Activated CD4-positive, alpha-beta memory T cell treated with anti-CD3 and anti-CD28 coated beads, Interleukin-2, amount 10 ng/mL, durations not matched to agents 7 days and 5 days (primary cell): ENCODE data around the gene SLC24A3. TPM values are rescaled to one million over a fixed set of nuclear protein-coding genes. Genes with fewer than 3 reads are reported as not detected.
"Not testable (repeated sequence)": the region's sequence is repeated elsewhere in the genome, so short reads cannot be mapped to it uniquely, and the experiment has no call there.

Experiments
- CTCF ChIA-PET: fragments of 350-600 bp; sonication (Branson Sonifier 250); formaldehyde crosslinking; loops from one replicate; lab custom pipeline; 2021; ENCODE audit warnings: antibody characterized with exemption, inconsistent platforms; lab: Charles Lee
- POLR2A ChIA-PET: fragments of 350-600 bp; sonication (Branson Sonifier 250); formaldehyde crosslinking; loops from one replicate; lab custom pipeline; 2021; ENCODE audit warnings: antibody characterized with exemption; lab: Charles Lee
- DNase-seq: peaks from one replicate; pipeline ENCODE4 v3.0.0-alpha.2; 2020
- H3K27ac Mint-ChIP-seq: one replicate; pipeline ENCODE4 v1.8.0; 2021; ENCODE audit warnings: mild to moderate bottlenecking, mixed read lengths
- H3K27me3 Mint-ChIP-seq: one replicate; pipeline ENCODE4 v1.8.0; 2021; ENCODE audit warnings: mixed read lengths
- H3K36me3 Mint-ChIP-seq: one replicate; pipeline ENCODE4 v1.8.0; 2021; ENCODE audit warnings: low read depth, mixed read lengths
- H3K4me1 Mint-ChIP-seq: one replicate; pipeline ENCODE4 v1.8.0; 2021; ENCODE audit warnings: mixed read lengths
- H3K4me3 Mint-ChIP-seq: one replicate; pipeline ENCODE4 v1.8.0; 2021; ENCODE audit warnings: mild to moderate bottlenecking, mixed read lengths
- H3K9me3 Mint-ChIP-seq: one replicate; pipeline ENCODE4 v1.8.0; 2021; ENCODE audit warnings: mixed read lengths
- total RNA-seq, 2 experiments: library from RNA; stranded (reverse); gene quantifications; one replicate each; pipeline ENCODE4 v1.2.3, GENCODE V29; 2021

The SLC24A3 gene
- total RNA-seq, 2 experiments from 2014 or later, result not detected

DNA sequence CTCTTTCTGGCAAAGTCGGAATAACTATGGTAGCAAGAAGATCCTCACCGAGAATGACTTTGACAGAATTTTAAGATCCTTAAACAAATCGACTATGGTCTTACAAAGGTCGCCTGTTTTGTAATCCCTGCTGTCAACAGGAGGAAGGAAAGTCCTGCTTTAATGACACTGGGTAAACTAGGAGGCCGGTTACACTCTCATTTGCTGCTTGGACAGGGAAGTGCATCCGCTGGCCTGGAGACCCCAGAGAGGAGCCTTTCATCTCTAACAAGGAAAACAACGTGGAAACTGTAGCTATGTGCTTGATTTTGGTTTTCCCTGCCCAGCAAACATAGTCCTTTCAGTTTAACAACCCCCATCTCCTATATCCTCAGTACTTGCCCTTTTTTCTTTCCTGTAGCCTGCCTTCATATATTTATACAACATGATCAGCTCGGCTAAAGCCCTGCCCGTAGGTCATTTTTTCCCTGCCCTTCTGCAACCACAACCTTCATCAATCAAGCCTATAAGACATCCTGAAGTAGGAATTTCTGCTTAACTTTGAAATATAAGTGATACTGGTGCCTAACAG lies 448.5 kb downstream of the SLC24A3 start:
- ChIA-PET POLR2A (no interaction called here), CTCF (interaction anchor here (1.2 to 3.7 kb wide), 3 partner anchors 31 to 455 kb away, joined by 3 to 30 read pairs (median 6); no protein-coding TSS in a partner anchor)
- no peaks in the 10 kb centered on the region for H3K9me3 Mint-ChIP-seq
- no peak overlapping the region for H3K27ac Mint-ChIP-seq
- no peaks in the 10 kb centered on the region for H3K4me1 Mint-ChIP-seq
- no peak for DNase-seq
- no peaks in the 10 kb centered on the region for H3K36me3 Mint-ChIP-seq
- H3K27me3 Mint-ChIP-seq, result peaks cover 8% of the 10 kb centered on the region
- H3K4me3 Mint-ChIP-seq, result no peak overlapping the region

DNA sequence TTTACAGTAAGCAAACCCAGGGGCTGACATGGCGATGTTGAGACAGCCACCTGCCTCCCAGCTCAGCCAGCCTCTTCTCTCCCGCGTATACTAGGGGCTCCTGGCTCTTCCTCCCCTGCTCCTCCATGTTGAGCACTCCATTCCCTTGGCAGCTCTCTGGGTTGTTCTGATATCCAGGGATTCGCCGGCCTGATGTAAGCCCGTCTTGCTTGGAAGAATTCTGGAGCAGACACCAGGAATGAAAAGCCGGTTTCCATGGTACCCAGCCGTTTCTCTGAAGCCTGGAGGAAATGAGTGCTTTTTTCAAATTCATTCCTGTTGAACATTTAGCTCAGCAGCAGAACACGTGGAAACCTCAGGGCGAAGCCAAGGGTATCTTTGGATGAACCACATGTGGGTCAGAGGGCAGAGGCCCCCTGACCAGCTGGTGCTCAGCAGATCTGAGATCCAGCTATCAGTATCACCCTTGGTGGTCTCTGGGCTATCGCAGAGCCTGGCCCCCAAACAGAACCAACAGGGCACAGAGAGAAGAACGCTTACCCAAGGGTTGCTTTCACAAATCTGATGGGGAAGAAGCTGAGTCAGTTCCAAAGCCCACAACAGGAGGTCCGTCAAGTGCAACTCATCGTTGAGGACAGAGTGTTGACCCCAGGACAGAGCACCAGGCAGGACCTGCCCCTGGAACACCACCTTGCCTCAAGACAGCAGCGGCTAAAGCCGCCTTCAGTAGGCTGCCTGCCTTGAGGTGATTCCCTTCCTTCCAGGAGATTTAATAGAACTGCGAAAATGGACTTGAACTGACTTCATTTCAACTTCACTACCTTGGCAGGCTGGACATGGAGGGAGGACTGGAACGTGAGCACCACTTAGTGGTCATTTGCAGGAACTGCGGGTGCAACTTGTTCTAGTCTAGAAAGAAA lies 449.5 kb downstream of the SLC24A3 start:
- no peak overlapping the region for H3K4me3 Mint-ChIP-seq
- H3K27me3 Mint-ChIP-seq, result peaks cover 8% of the 10 kb centered on the region
- no peaks in the 10 kb centered on the region for H3K4me1 Mint-ChIP-seq
- no peaks in the 10 kb centered on the region for H3K36me3 Mint-ChIP-seq
- no peaks in the 10 kb centered on the region for H3K9me3 Mint-ChIP-seq
- no peak overlapping the region for H3K27ac Mint-ChIP-seq
- CTCF ChIA-PET, result interaction anchor here (1.2 to 3.7 kb wide), 5 partner anchors 11 to 456 kb away, joined by 3 to 30 read pairs (median 5); no protein-coding TSS in a partner anchor
- DNase-seq, result peak; percentile 52
- POLR2A ChIA-PET, result no interaction called here

DNA sequence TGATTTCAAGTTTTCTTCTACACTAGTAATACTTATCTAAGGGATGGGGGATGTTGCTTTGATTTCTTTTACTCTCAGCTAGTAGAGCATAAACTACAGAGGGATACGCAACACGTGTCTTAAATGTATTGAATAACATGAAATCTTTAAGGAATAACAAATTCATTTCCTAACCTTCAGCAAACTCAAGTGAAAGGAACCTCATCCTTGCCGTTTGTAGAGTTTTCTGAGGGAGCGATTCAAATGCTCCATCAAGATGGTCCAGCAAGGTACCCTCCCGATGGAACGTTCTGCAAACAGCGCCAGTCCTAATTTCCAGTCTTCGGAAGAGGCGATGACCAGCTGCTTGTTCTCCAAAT lies 450.2 kb downstream of the SLC24A3 start:
- H3K4me1 Mint-ChIP-seq, result no peaks in the 10 kb centered on the region
- ChIA-PET CTCF (interaction anchor here (1.2 to 3.7 kb wide), 4 partner anchors 10 to 457 kb away, joined by 3 to 30 read pairs (median 6); no protein-coding TSS in a partner anchor), POLR2A (no interaction called here)
- DNase-seq, result no peak
- no peak overlapping the region for H3K4me3 Mint-ChIP-seq
- H3K27me3 Mint-ChIP-seq, result peaks cover 8% of the 10 kb centered on the region
- H3K27ac Mint-ChIP-seq, result no peak overlapping the region
- H3K36me3 Mint-ChIP-seq, result no peaks in the 10 kb centered on the region
- no peaks in the 10 kb centered on the region for H3K9me3 Mint-ChIP-seq

DNA sequence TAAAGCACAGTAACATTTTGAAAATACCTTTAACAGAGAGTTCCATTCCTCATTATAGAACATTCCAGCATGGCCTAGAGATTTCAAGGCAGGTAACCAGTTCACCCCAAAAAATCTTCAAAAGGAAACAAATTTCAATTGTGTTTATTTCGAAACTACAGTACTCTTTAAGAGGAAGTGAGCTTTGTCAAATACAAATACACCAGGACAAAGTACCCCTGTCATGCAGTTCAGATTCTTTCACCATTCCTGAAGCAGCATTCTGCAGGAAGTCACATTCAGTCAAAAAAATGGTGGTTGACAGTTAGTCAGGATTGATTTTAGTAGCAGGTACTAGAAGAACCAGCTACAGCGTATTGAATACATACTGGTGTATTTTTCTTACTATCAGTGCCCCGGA lies 456.0 kb downstream of the SLC24A3 start:
- Mint-ChIP-seq H3K4me1 (no peaks in the 10 kb centered on the region), H3K9me3 (no peaks in the 10 kb centered on the region), H3K27ac (no peak overlapping the region), H3K4me3 (no peak overlapping the region), H3K36me3 (no peaks in the 10 kb centered on the region), H3K27me3 (peaks cover 5% of the 10 kb centered on the region)
- ChIA-PET POLR2A (no interaction called here), CTCF (no interaction called here)
- DNase-seq, result no peak

DNA sequence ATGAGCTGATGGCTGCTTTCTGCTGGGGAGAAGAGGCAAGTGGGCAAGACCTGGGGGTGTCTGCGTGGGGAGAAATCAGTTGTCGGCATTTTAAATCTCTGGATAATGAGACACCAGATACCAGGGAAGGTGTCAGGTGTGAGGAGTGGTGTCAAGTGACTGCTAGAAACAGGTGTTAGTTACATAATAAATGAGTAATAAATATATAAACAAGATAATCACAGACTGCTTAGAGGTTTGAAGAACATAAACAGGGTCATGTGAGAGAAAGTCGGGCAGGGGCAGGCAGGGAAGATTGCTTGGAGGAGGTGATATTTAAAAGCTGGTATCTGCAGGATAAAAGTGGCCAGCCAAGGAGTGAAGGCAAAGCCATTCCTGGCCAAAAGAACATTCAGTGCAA lies 458.4 kb downstream of the SLC24A3 start:
- Mint-ChIP-seq H3K36me3 (no peaks in the 10 kb centered on the region), H3K9me3 (no peaks in the 10 kb centered on the region), H3K27me3 (peaks cover 5% of the 10 kb centered on the region), H3K4me3 (no peak overlapping the region), H3K4me1 (no peaks in the 10 kb centered on the region), H3K27ac (no peak overlapping the region)
- no peak for DNase-seq
- POLR2A ChIA-PET, result no interaction called here
- CTCF ChIA-PET, result no interaction called here

DNA sequence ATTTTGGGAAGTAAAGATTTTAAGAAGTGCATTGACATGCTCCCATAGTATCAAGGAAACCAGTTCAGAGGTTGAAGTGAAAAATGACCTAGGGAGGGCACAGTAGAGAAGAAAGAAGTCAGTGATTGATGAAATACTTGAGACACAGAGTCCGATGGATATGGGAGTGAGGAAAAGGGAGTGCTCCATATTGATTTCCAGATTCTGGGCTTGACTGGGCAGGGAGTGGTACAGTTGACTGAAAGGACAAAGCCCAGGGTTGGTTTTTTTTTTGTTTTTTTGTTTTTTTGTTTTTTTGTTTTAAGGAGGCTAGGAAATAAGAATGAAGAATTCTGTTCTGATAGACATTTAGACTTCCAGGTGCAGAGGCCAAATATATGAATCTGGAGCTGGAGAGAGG lies 458.9 kb downstream of the SLC24A3 start:
- no peak for DNase-seq
- no peaks in the 10 kb centered on the region for H3K9me3 Mint-ChIP-seq
- no peaks in the 10 kb centered on the region for H3K4me1 Mint-ChIP-seq
- peaks cover 5% of the 10 kb centered on the region for H3K27me3 Mint-ChIP-seq
- no peaks in the 10 kb centered on the region for H3K36me3 Mint-ChIP-seq
- POLR2A ChIA-PET, result no interaction called here
- H3K27ac Mint-ChIP-seq, result no peak overlapping the region
- CTCF ChIA-PET, result no interaction called here
- no peak overlapping the region for H3K4me3 Mint-ChIP-seq

DNA sequence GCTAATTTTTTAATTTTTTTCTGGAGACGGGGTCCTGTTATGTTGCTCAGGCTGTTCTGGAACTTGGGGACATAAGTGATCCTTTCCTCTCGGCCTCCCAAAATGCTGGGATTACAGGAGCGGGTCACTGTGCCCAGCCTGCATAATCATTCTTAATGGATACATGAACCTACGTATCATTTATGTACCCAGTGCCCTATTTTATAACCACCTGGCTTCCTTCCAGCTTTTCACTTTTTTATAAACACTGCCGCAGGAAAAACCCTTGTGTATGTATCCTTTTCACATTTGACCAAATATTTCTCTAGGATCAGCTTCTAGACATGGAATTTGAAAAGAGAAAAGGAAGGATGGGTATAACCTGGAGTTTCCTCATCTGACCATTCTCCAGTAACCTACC lies 460.1 kb downstream of the SLC24A3 start:
- Mint-ChIP-seq H3K27ac (no peak overlapping the region), H3K4me3 (no peak overlapping the region), H3K4me1 (no peaks in the 10 kb centered on the region), H3K27me3 (peaks cover 5% of the 10 kb centered on the region), H3K9me3 (no peaks in the 10 kb centered on the region), H3K36me3 (no peaks in the 10 kb centered on the region)
- DNase-seq, result no peak
- CTCF ChIA-PET, result interaction anchor here (1.4 kb wide), 1 partner anchor 10 kb away, joined by 5 read pairs; no protein-coding TSS in a partner anchor
- POLR2A ChIA-PET, result no interaction called here

DNA sequence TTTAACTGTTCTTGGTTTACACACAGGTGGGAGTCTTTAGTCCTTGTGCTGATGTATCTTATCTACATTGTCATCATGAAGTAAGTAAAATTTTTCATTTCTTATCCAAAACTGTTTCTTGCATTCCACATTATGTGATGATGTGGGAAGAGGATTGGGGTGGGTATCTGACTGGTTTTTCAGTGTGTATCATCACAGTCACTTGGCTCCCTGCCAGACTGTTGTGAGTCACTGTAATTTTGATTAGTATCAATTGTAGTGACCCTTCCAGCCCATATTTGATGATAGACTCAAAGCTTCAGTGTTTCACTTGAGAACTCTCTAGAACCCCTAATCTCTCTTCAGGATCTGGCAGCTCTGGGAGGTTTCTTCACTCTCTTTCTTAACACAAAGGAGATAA lies 461.1 kb downstream of the SLC24A3 start:
- ChIA-PET CTCF (interaction anchor here (1.4 kb wide), 1 partner anchor 11 kb away, joined by 5 read pairs; no protein-coding TSS in a partner anchor), POLR2A (no interaction called here)
- Mint-ChIP-seq H3K27me3 (peaks cover 5% of the 10 kb centered on the region), H3K4me3 (no peak overlapping the region), H3K9me3 (no peaks in the 10 kb centered on the region), H3K36me3 (no peaks in the 10 kb centered on the region), H3K27ac (no peak overlapping the region), H3K4me1 (no peaks in the 10 kb centered on the region)
- DNase-seq, result no peak

DNA sequence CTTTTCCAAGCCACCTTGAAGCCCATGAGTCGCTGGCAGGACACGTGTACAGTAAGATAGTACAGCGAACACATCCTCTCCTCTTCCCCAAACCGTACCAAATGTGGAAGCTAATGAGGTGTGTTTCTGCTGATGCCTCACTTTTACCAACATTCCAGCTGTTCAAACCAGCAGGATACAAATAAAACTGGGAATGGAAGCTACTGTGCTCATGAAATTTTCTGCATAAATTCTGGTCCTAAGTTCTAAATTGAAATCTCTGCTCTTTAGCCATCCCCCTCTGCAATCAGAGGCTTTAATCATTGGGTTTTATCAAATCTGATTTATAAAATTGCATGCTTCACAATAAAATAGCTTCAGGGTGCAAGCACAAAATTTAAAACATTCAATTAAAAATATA lies 463.8 kb downstream of the SLC24A3 start:
- Mint-ChIP-seq H3K36me3 (no peaks in the 10 kb centered on the region), H3K4me3 (no peak overlapping the region), H3K4me1 (no peaks in the 10 kb centered on the region), H3K27me3 (peaks cover 2% of the 10 kb centered on the region), H3K9me3 (peaks cover 3% of the 10 kb centered on the region), H3K27ac (no peak overlapping the region)
- POLR2A ChIA-PET, result no interaction called here
- DNase-seq, result no peak
- CTCF ChIA-PET, result interaction anchor here (0.6 to 1.0 kb wide), 2 partner anchors 14 to 17 kb away, joined by 3 read pairs; no protein-coding TSS in a partner anchor

DNA sequence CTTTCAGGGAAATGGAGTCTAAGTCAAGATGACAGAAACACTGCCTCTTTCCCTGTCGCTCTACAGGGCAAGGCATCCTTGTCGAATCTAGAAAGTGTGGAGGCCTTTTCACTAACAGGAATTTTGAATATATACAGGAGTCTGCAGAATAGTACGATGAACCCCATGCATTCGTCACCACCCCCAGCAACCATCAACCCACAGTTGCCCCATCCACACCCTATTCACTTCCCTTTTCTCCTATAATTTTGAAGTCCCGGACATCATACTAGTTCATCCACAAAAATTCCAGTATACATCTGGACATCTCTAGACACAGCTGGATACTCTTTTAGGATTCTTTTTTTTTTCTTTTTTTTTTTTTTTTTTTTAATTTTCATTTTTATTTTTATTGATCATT lies 464.9 kb downstream of the SLC24A3 start:
- Mint-ChIP-seq H3K9me3 (peaks cover 3% of the 10 kb centered on the region), H3K27ac (no peak overlapping the region), H3K4me1 (no peaks in the 10 kb centered on the region), H3K27me3 (no peaks in the 10 kb centered on the region), H3K36me3 (no peaks in the 10 kb centered on the region), H3K4me3 (no peak overlapping the region)
- ChIA-PET CTCF (no interaction called here), POLR2A (no interaction called here)
- no peak for DNase-seq

DNA sequence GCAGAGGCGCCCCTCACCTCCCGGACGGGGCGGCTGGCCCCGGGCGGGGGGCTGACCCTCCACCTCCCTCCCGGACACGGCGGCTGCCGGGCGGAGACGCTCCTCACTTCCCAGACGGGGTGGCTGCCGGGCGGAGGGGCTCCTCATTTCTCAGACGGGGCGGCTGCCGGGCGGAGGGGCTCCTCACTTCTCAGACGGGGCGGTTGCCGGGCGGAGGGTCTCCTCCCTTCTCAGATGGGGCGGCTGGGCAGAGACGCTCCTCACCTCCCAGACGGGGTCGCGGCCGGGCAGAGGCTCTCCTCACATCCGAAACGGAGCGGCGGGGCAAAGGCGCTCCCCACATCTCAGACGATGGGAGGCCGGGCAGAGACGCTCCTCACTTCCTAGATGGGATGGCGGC lies 466.1 kb downstream of the SLC24A3 start:
- H3K4me1 Mint-ChIP-seq, H3K27ac Mint-ChIP-seq, H3K36me3 Mint-ChIP-seq, H3K9me3 Mint-ChIP-seq, H3K4me3 Mint-ChIP-seq, DNase-seq, CTCF ChIA-PET, H3K27me3 Mint-ChIP-seq, POLR2A ChIA-PET: not testable (repeated sequence)

DNA sequence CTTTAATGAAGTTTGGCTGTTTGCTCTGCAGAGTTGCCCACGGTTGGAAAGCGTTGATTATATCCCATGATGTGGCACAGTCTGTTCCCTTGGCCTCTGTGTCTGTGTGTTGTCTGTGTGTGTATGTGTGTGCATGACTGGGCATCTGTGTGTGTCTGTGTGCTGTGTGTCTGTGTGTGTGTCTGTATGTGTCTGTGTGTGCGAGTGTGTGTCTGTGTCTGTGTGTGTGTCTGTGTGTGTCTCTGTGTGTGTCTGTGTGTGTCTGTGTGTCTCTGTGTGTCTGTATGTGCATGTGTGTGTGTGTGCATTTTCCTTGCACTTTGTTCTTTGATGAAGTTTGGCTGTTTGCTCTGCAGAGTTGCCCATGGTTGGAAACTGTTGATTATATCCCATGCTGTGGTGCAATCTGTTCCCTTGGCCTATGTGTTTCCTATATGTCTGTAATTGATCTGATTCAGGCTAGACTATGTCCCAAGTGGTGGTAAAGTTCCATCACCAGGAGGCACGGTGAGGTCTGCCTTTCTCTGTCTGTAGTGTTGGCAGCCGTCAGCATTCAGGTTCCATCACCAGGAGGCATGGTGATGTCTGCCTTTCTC lies 467.6 kb downstream of the SLC24A3 start:
- H3K36me3 Mint-ChIP-seq, result no peaks in the 10 kb centered on the region
- POLR2A ChIA-PET, result no interaction called here

DNA sequence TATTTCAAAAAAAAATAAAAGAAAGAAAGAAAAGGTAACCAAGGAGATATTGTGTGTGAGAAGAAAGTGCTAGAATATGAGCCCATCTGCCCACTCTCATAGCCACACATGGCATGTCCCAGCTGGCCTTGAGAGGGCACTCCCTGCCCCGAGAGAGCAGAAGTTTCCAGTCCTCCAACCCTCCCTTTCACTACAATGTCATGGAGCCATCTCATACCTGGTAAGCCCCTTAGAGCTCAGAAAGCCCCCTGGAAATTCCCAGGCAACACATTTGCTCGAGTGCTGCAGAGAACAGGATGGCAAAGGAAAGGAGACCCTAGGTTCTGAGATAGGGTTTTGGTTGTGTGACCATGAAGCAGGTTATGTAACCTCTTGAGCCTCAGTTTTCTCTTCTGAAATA lies 469.8 kb downstream of the SLC24A3 start:
- Mint-ChIP-seq H3K4me1 (no peaks in the 10 kb centered on the region), H3K4me3 (no peak overlapping the region), H3K27ac (no peak overlapping the region), H3K36me3 (no peaks in the 10 kb centered on the region), H3K9me3 (peaks cover 3% of the 10 kb centered on the region), H3K27me3 (no peaks in the 10 kb centered on the region)
- no peak for DNase-seq
- ChIA-PET CTCF (no interaction called here), POLR2A (no interaction called here)

More for the DNA sequence above, 467.6 kb downstream of the SLC24A3 start:
- H3K4me3 Mint-ChIP-seq, result no peak overlapping the region
- CTCF ChIA-PET, result no interaction called here
- H3K9me3 Mint-ChIP-seq, result peaks cover 3% of the 10 kb centered on the region
- no peak overlapping the region for H3K27ac Mint-ChIP-seq
- H3K27me3 Mint-ChIP-seq, result no peaks in the 10 kb centered on the region
- no peak for DNase-seq
- H3K4me1 Mint-ChIP-seq, result no peaks in the 10 kb centered on the region
